T-helper 22 cell (primary cell): ENCODE measurements around the gene CACNA1G.

Experiments
- DNase-seq: peaks from one replicate; pipeline ENCODE4 v3.0.0-alpha.2; 2020; ENCODE audit warnings: low read depth

CACNA1G gene

DNA sequence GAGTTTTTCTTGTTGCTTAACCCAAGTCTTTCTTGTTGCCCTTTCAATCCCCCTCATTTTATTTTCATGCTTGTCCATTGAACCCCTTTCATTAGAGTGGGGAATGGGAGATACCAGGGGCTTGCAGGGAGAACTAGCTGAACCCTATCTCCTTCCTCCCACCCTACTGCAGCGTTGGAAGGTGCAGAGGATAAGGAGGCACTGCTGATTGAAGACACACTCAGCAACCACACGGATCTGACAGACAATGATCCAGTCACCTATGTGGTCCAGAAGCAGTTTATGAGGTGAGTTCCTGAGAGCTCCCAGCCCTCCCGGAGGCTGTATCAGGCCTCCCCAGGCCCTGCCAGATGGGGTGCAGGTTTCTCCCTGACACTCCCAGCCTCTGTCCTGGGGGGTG, 114.7 kb downstream of the CACNA1G start:
- no peak for DNase-seq

DNA sequence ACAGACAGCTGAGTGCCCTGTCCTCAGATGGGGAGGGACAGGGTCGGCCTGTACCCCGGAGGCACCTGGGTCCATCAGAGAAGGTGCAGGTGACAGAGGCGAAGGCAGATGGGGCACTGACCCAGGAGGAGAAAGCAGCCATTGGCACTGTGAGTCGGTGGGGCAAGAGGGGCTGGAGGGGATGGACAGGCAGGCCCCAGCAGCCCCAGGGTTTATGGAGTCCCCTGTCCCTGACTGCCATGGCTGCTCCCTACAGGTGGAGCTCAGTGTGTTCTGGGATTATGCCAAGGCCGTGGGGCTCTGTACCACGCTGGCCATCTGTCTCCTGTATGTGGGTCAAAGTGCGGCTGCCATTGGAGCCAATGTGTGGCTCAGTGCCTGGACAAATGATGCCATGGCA, 115.1 kb downstream of the CACNA1G start:
- DNase-seq, result no peak

DNA sequence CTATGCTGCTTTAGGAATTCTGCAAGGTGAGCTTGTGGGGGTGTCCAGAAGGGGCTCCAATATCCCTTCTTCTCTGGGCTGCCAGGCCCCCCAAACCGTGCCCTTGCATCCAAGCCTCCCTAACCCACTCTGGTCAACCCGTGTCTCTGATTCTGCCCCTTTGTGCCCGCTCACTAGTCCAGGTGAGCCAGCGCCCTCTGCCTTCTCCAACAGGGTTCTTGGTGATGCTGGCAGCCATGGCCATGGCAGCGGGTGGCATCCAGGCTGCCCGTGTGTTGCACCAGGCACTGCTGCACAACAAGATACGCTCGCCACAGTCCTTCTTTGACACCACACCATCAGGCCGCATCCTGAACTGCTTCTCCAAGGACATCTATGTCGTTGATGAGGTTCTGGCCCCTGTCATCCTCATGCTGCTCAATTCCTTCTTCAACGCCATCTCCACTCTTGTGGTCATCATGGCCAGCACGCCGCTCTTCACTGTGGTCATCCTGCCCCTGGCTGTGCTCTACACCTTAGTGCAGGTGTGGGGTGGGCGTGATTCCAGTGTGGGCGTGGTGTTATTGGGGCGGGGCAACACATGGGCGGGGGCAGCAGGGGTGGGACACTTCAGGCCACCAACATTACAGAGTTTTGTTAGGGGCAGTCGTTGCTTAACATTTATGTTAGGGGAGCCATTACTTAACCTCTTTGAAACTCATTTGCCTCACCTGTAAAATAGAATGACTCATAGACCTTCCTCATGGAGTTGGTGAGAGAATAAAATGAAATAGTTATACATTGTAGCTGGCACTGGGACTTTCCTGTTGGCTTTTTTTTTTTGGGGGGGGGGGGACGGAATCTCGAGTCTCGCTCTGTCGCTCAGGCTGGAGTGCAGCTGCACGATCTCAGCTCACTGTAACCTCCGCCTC, 115.8 kb downstream of the CACNA1G start:
- DNase-seq, result no peak
